Measurements from ENCODE around the gene ACP5. TPM values are rescaled to one million over a fixed set of nuclear protein-coding genes. Genes with fewer than 3 reads are reported as not detected.
"Not testable (repeated sequence)": the region's sequence is repeated elsewhere in the genome, so short reads cannot be mapped to it uniquely, and the experiment has no call there.

ACP5 gene
- 0.76 TPM in 1 of 2 replicates, not detected in the other for total RNA-seq (2012; rRNA removed)

DNA sequence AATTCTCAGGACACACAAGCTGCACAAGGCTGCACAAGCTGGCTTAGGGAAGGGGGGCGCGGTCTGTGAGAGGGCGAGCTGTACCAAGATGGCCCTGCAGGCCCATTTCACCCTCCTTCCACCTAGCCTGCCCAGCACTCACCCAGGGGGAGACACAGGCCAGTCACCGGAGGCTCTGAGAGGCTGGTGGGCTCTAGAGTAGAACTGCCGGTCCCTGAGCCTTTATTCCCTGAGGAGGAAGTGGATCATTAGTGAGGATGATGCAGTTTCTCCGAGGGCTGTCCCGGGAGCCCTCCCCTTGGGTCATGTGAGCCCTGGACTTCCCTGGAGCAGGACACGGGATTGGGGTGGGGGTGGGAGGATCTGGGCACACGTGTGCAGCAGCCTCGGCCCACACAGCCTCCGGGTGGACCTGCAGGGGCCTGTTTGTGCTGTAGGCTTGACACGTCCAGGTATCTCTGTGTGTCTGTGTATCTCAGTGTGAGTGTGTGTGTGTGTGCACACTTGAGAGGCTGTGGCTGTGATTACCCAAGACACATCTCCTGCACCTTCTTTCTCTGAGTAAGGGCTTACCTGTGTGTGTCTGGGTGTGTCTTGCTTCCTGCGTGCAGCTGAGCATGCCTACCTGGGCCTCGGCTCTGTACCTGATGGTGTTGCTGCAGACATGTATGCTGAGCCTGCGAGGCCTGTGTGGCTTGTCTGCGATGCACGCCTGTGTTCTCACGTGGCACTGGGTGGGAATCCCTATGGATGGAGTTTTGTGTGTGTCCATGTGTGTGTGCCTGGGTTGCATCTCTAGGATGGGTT lies at the start of gene ACP5:
ACP5 (minus strand) TSS at position 195 of the 807 bp plus-strand sequence. CDS start 328 bp downstream, outside the sequence.
- H3K9ac ChIP-seq (ENCODE audit: low read depth, low read length) = no peak within 1 kb of the TSS
- H3K4me3 ChIP-seq (ENCODE audit: low read length) = no peak within 1 kb of the TSS
- peaks cover 4% of the 10 kb centered on the region for H3K4me1 ChIP-seq (ENCODE audit: control insufficient read depth, insufficient read depth, low read length)
- H3K36me3 ChIP-seq (ENCODE audit: insufficient read depth, low read length) = no peaks in the 10 kb centered on the region
- H3K9me3 ChIP-seq (replicated peaks; ENCODE audit: low read length) = no peaks in the 10 kb centered on the region
- peaks cover 5% of the 10 kb centered on the region for H3K27me3 ChIP-seq (ENCODE audit: control insufficient read depth, insufficient read depth, low read length)
- no peak within 1 kb of the TSS for H3K4me2 ChIP-seq (ENCODE audit: low read length)

DNA sequence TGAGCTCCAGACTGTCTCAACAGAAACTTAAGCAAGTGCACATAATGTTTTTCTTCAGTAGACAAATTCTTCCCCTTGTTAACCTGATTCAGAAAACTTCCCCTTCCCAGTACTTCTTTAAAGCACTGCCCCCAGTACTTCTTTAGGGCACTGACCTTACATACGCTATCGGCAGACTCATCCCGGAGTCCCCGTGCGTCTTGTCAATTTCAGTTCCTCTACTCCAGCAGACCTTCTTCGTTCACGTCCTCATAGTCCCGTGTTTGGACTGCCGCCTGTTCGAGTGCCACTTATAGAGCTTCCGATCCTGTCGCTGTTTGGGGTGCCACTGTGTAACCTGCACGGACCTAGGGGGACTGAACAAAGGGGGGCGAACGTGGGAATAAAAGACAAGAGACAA lies 48.8 kb upstream of the ACP5 start:
- Histone ChIP-seq H3K4me2 (ENCODE audit: low read length) (no peak overlapping the region), H3K9ac (ENCODE audit: low read depth, low read length) (no peak overlapping the region), H3K4me1 (ENCODE audit: control insufficient read depth, insufficient read depth, low read length) (peaks cover 12% of the 10 kb centered on the region), H3K27me3 (ENCODE audit: control insufficient read depth, insufficient read depth, low read length) (no peaks in the 10 kb centered on the region), H3K9me3 (replicated peaks; ENCODE audit: low read length) (no peaks in the 10 kb centered on the region), H3K36me3 (ENCODE audit: insufficient read depth, low read length) (peaks cover 5% of the 10 kb centered on the region), H3K4me3 (ENCODE audit: low read length) (no peak overlapping the region)

DNA sequence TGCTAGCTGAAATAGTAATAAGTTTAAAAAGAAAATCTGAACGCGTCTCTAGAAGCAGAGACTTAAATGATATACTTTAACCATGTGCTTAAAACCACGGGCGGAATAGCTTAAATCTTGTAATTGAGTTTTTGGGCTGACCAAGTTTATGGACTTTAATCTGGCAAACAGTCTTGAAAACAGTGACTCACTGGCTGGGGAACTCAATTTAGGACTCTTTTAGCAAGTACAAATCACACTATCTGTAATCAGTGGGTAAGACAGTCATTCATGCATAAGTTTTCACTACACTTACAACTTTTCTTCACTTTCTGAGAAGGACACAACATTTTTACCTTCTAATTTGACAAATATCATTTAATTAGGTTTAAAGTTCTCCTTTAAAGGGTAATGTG lies 46.6 kb upstream of the ACP5 start:
- Histone ChIP-seq H3K4me2 (ENCODE audit: low read length) (peak overlapping the region; percentile 92), H3K4me3 (ENCODE audit: low read length) (peak overlapping the region; percentile 64), H3K27me3 (ENCODE audit: control insufficient read depth, insufficient read depth, low read length) (no peaks in the 10 kb centered on the region), H3K9ac (ENCODE audit: low read depth, low read length) (no peak overlapping the region), H3K36me3 (ENCODE audit: insufficient read depth, low read length) (peaks cover 23% of the 10 kb centered on the region), H3K9me3 (replicated peaks; ENCODE audit: low read length) (no peaks in the 10 kb centered on the region), H3K4me1 (ENCODE audit: control insufficient read depth, insufficient read depth, low read length) (peaks cover 12% of the 10 kb centered on the region)

DNA sequence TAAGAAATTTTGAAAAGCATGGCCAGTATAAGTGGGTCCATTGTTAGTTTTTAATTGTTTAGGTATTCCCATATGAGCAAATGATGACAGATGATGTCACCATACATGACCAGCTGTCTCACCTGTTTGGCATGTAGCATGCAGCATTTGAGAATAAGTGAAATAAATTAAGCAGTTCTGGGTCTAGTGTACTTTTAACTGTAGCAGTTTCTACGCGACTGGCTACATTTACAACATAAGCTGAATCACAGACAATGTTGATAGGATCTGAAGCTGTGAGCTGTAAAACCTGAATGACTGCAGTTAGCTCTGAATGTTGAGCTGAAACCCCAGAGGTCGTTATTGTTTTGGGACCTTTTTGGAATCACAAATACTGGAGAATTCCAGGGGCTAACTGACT lies 45.0 kb upstream of the ACP5 start:
- H3K27me3 ChIP-seq (ENCODE audit: control insufficient read depth, insufficient read depth, low read length); H3K4me3 ChIP-seq (ENCODE audit: low read length); H3K4me2 ChIP-seq (ENCODE audit: low read length); H3K9ac ChIP-seq (ENCODE audit: low read depth, low read length): not testable (repeated sequence)
- Histone ChIP-seq H3K9me3 (replicated peaks; ENCODE audit: low read length) (peaks cover 13% of the 10 kb centered on the region), H3K4me1 (ENCODE audit: control insufficient read depth, insufficient read depth, low read length) (peaks cover 12% of the 10 kb centered on the region), H3K36me3 (ENCODE audit: insufficient read depth, low read length) (peaks cover 37% of the 10 kb centered on the region)

DNA sequence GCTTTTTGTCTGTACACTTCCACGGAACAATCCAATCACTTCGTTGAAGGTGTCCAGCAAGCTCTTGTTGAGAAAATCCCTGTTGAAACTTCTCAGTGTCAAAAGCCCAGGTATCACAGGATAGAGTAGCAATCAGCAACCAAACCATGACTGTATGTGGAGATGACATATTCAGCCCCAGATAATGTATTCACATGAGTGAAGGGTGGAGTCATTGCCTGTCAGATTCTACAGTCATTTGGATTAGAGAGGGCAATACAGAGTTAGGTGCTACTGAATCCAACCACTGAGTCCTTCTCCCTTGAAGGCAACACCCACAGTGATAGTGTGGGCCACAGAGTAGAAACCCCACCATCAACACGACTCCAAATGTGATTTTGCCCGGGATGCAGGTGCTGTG lies 43.1 kb upstream of the ACP5 start:
- peaks cover 52% of the 10 kb centered on the region for H3K36me3 ChIP-seq (ENCODE audit: insufficient read depth, low read length)
- H3K27me3 ChIP-seq (ENCODE audit: control insufficient read depth, insufficient read depth, low read length) = no peaks in the 10 kb centered on the region
- H3K9ac ChIP-seq (ENCODE audit: low read depth, low read length) = no peak overlapping the region
- H3K4me2 ChIP-seq (ENCODE audit: low read length) = no peak overlapping the region
- peaks cover 22% of the 10 kb centered on the region for H3K9me3 ChIP-seq (replicated peaks; ENCODE audit: low read length)
- no peak overlapping the region for H3K4me3 ChIP-seq (ENCODE audit: low read length)
- peaks cover 12% of the 10 kb centered on the region for H3K4me1 ChIP-seq (ENCODE audit: control insufficient read depth, insufficient read depth, low read length)

DNA sequence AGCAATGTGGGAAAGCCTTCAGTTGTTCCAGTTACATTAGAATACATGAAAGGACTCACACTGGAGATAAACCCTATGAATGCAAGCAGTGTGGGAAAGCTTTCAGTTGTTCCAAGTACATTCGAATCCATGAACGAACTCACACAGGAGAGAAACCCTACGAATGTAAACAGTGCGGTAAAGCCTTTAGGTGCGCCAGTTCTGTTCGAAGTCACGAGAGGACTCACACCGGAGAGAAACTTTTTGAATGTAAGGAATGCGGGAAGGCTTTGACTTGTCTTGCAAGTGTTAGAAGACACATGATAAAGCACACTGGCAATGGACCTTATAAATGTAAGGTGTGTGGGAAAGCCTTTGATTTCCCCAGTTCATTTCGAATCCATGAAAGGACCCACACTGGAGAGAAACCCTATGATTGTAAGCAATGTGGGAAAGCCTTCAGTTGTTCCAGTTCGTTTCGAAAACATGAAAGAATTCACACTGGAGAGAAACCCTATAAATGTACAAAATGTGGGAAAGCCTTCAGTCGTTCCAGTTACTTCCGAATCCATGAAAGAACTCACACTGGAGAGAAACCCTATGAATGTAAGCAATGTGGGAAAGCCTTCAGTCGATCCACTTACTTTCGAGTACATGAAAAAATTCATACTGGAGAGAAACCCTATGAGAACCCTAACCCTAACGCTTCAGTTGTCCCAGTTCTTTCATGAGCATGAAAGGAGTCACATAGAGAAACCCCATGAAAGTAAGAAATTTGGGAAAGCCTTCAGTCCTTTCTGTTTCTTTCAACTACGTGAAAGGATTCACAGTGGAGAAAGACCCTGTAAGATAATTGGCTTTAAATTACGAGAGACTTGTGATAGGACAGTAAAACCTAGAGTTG lies 40.0 kb upstream of the ACP5 start:
- no peak overlapping the region for H3K9ac ChIP-seq (ENCODE audit: low read depth, low read length)
- no peak overlapping the region for H3K4me3 ChIP-seq (ENCODE audit: low read length)
- H3K36me3 ChIP-seq (ENCODE audit: insufficient read depth, low read length) = peaks cover 61% of the 10 kb centered on the region
- H3K9me3 ChIP-seq (replicated peaks; ENCODE audit: low read length) = peaks cover 22% of the 10 kb centered on the region
- H3K27me3 ChIP-seq (ENCODE audit: control insufficient read depth, insufficient read depth, low read length) = no peaks in the 10 kb centered on the region
- H3K4me2 ChIP-seq (ENCODE audit: low read length) = no peak overlapping the region
- no peaks in the 10 kb centered on the region for H3K4me1 ChIP-seq (ENCODE audit: control insufficient read depth, insufficient read depth, low read length)

DNA sequence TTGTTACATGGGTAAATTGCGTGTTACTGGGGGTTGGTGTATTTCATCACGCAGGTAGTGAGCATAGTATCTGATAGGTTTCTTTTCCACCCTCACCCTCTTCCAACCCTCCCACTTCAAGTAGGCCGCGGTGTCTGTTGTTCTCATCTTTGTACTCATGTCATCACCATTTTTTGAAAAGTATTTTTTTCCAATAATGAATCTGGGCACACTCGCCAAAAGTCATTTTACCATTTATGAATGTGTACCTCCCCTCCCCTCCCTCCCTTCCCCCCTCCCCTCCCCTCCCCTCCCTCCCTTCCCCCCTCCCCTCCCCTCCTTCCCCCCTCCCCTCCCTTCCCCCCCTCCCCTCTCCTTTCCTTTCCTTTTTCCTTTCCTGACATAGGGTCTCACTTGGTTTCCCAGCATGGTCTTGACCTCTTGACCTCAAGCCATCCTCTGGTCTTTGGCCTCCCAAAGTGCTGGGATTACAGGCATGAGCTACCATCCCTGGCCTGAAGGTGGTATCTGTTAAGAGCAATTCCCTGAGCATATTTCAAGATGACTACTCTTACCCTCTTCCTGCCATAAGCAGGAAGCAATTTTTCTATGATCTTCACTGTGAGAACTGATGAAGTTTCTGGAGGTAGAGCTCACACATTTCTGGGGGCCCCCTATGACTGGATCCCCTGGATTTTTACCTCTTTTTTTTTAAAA lies 35.5 kb upstream of the ACP5 start:
- H3K4me3 ChIP-seq (ENCODE audit: low read length) = no peak overlapping the region
- H3K4me2 ChIP-seq (ENCODE audit: low read length) = no peak overlapping the region
- H3K36me3 ChIP-seq (ENCODE audit: insufficient read depth, low read length) = peaks cover 30% of the 10 kb centered on the region

DNA sequence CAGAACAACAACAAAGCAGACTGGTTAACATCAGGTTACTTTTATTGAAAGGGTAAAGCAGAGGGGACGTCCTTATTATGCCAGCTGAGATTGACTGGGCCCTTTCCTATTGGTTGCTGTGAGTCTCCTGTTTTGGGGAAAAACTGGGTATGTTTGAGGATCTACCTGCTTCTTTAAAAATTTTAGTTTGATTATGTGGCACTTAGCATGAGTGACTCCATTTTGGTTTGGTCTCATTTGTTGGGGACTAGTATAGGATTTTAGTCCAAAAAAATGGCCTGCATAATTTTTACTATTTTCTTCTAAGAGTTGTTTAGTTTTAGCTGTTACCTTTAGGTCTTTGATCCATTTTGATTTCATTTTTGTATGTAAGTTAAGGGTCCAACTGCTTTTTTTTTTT lies 34.3 kb upstream of the ACP5 start:
- no peaks in the 10 kb centered on the region for H3K4me1 ChIP-seq (ENCODE audit: control insufficient read depth, insufficient read depth, low read length)
- no peak overlapping the region for H3K9ac ChIP-seq (ENCODE audit: low read depth, low read length)
- H3K9me3 ChIP-seq (replicated peaks; ENCODE audit: low read length) = peaks cover 2% of the 10 kb centered on the region
- H3K27me3 ChIP-seq (ENCODE audit: control insufficient read depth, insufficient read depth, low read length) = no peaks in the 10 kb centered on the region
- H3K4me3 ChIP-seq (ENCODE audit: low read length) = no peak overlapping the region
- H3K4me2 ChIP-seq (ENCODE audit: low read length) = no peak overlapping the region
- H3K36me3 ChIP-seq (ENCODE audit: insufficient read depth, low read length) = peaks cover 23% of the 10 kb centered on the region

More for the DNA sequence above, 35.5 kb upstream of the ACP5 start:
- Histone ChIP-seq H3K27me3 (ENCODE audit: control insufficient read depth, insufficient read depth, low read length) (no peaks in the 10 kb centered on the region), H3K4me1 (ENCODE audit: control insufficient read depth, insufficient read depth, low read length) (no peaks in the 10 kb centered on the region), H3K9ac (ENCODE audit: low read depth, low read length) (no peak overlapping the region), H3K9me3 (replicated peaks; ENCODE audit: low read length) (peaks cover 14% of the 10 kb centered on the region)

DNA sequence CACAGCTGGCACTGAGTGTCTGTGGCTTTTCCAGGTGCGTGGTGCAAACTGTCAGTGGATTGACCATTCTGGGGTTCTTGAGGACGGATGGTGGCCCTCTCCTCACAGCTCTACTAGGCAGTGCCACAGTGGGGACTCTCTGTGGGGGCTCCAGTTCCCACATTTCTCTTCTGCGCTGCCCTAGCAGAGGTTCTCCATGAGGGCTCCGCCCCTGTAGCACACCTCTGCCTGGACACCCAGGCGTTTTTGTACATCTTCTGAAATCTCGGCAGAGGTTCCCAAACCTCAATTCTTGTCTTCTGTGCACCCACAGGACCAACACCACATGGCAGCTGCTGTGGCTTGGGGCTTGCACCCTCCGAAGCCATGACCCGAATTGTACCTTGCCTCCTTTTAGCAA lies 29.0 kb upstream of the ACP5 start:
- no peaks in the 10 kb centered on the region for H3K9me3 ChIP-seq (replicated peaks; ENCODE audit: low read length)
- H3K9ac ChIP-seq (ENCODE audit: low read depth, low read length) = no peak overlapping the region
- no peak overlapping the region for H3K4me2 ChIP-seq (ENCODE audit: low read length)
- H3K27me3 ChIP-seq (ENCODE audit: control insufficient read depth, insufficient read depth, low read length) = no peaks in the 10 kb centered on the region
- H3K36me3 ChIP-seq (ENCODE audit: insufficient read depth, low read length) = peaks cover 17% of the 10 kb centered on the region
- no peak overlapping the region for H3K4me3 ChIP-seq (ENCODE audit: low read length)
- no peaks in the 10 kb centered on the region for H3K4me1 ChIP-seq (ENCODE audit: control insufficient read depth, insufficient read depth, low read length)

DNA sequence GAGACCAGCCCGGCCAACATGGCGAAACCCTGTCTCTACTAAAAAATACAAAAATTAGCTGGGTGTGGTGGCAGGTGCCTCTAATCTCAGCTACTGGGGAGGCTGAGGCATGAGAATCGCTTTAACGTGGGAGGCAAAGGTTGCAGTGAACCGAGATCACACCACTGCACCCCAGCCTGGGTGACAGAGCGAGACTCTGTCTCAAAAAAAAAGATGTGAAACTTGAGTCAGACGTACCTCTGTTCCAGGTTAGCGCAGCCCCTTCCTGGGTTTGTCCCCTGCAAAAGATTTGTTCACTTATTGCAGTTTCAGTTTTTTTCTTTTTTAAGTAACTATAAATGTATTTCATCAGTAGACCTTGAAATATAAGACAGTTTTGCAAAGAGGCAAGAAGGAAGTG lies 22.3 kb upstream of the ACP5 start:
- H3K9me3 ChIP-seq (replicated peaks; ENCODE audit: low read length); H3K4me3 ChIP-seq (ENCODE audit: low read length); H3K9ac ChIP-seq (ENCODE audit: low read depth, low read length); H3K27me3 ChIP-seq (ENCODE audit: control insufficient read depth, insufficient read depth, low read length); H3K36me3 ChIP-seq (ENCODE audit: insufficient read depth, low read length); H3K4me2 ChIP-seq (ENCODE audit: low read length); H3K4me1 ChIP-seq (ENCODE audit: control insufficient read depth, insufficient read depth, low read length): not testable (repeated sequence)

DNA sequence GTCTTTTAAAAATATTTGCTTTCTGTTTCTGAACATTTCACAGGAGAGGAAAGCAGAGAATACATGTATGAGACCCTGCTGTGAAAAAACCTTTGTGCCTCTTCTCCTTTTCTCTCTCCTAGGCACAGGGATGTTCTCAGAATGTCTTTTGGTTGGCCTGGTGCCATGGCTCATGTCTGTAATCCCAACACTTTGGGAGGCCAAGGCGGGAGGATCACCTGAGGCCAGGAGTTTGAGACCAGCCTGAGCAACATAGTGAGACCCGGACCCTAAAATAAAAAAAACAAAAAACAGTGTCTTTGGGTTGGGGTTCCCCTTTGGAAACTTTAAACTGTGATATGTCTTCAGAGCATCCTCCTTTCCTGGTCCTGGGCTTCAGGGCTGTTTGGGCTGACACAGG lies 21.3 kb upstream of the ACP5 start:
- no peak overlapping the region for H3K9ac ChIP-seq (ENCODE audit: low read depth, low read length)
- peak overlapping the region; percentile 88 for H3K4me2 ChIP-seq (ENCODE audit: low read length)
- peak overlapping the region; percentile 100 for H3K4me3 ChIP-seq (ENCODE audit: low read length)
- H3K9me3 ChIP-seq (replicated peaks; ENCODE audit: low read length) = no peaks in the 10 kb centered on the region
- H3K4me1 ChIP-seq (ENCODE audit: control insufficient read depth, insufficient read depth, low read length) = peaks cover 7% of the 10 kb centered on the region
- H3K36me3 ChIP-seq (ENCODE audit: insufficient read depth, low read length) = peaks cover 9% of the 10 kb centered on the region
- H3K27me3 ChIP-seq (ENCODE audit: control insufficient read depth, insufficient read depth, low read length) = no peaks in the 10 kb centered on the region

Data from skeletal muscle satellite cell (primary cell).